Trophoblast cell (in vitro differentiated cells and primary cell): Measurements from ENCODE around the gene ARHGAP26.

Experiments used
- DNase-seq, 2 donors: peaks; one replicate each; pipeline ENCODE4 v3.0.0-alpha.2; 2016
- H2AFZ ChIP-seq: 2 replicates; pipeline ENCODE4 v1.6.1; 2013; ENCODE audit warnings: low read length, moderate library complexity, mild to moderate bottlenecking; ENCODE audit not compliant: insufficient read depth, poor library complexity
- H2AK5ac ChIP-seq: 2 replicates; pipeline ENCODE4 v1.6.1; 2013; ENCODE audit warnings: mild to moderate bottlenecking, low read length
- H2BK120ac ChIP-seq: 2 replicates; pipeline ENCODE4 v1.6.1; 2013; ENCODE audit warnings: low read length, mild to moderate bottlenecking, moderate library complexity; ENCODE audit not compliant: insufficient read depth, poor library complexity
- H2BK12ac ChIP-seq: 2 replicates; pipeline ENCODE4 v1.6.1; 2013; ENCODE audit warnings: mild to moderate bottlenecking, low read length, moderate library complexity
- H2BK5ac ChIP-seq: 2 replicates; pipeline ENCODE4 v1.6.1; 2013; ENCODE audit warnings: low read length, low read depth, moderate library complexity, mild to moderate bottlenecking; ENCODE audit not compliant: poor library complexity
- H3K14ac ChIP-seq: 2 replicates; pipeline ENCODE4 v1.6.1; 2013; ENCODE audit warnings: mild to moderate bottlenecking, low read length
- H3K18ac ChIP-seq: 2 replicates; pipeline ENCODE4 v1.6.1; 2013; ENCODE audit warnings: mild to moderate bottlenecking, low read length
- H3K23ac ChIP-seq: 2 replicates; pipeline ENCODE4 v1.6.1; 2013; ENCODE audit warnings: low read length
- H3K27ac ChIP-seq: 2 replicates; pipeline ENCODE4 v1.5.1; 2013; ENCODE audit warnings: low read depth, mild to moderate bottlenecking, inconsistent platforms, low read length, moderate library complexity
- H3K27me3 ChIP-seq: 2 replicates; pipeline ENCODE4 v1.6.1; 2013; ENCODE audit warnings: inconsistent platforms, mild to moderate bottlenecking, low read length, moderate library complexity; ENCODE audit not compliant: insufficient read depth
- H3K36me3 ChIP-seq, 2 experiments: 1 replicate in 1 of 2; 2 replicates in 1 of 2; pipeline ENCODE4 v1.6.1; 2013; ENCODE audit warnings: low read length in 2 of 2, mild to moderate bottlenecking in 2 of 2, moderate library complexity in 1 of 2; ENCODE audit not compliant: insufficient read depth in 2 of 2, control insufficient read depth in 1 of 2
- H3K4ac ChIP-seq: 2 replicates; pipeline ENCODE4 v1.6.1; 2013; ENCODE audit warnings: low read depth, mild to moderate bottlenecking, low read length, moderate library complexity
- H3K4me1 ChIP-seq, 2 experiments: 1 replicate in 1 of 2; 2 replicates in 1 of 2; pipeline ENCODE4 v1.6.1; 2013; ENCODE audit warnings: low read length in 2 of 2, mild to moderate bottlenecking in 2 of 2, moderate library complexity in 1 of 2; ENCODE audit not compliant: insufficient read depth in 2 of 2, control insufficient read depth in 1 of 2
- H3K4me2 ChIP-seq: 2 replicates; pipeline ENCODE4 v1.6.1; 2013; ENCODE audit warnings: inconsistent platforms, mild to moderate bottlenecking, low read length, moderate library complexity
- H3K4me3 ChIP-seq: 2 replicates; pipeline ENCODE4 v1.5.1; 2013; ENCODE audit warnings: mild to moderate bottlenecking, low read depth, low read length, inconsistent platforms
- H3K79me1 ChIP-seq: one replicate; pipeline ENCODE4 v1.6.1; 2013; ENCODE audit warnings: low read length
- H3K79me2 ChIP-seq: 2 replicates; pipeline ENCODE4 v1.6.1; 2013; ENCODE audit warnings: low read length, mild to moderate bottlenecking; ENCODE audit not compliant: control insufficient read depth, insufficient read depth, poor library complexity
- H3K9ac ChIP-seq: 2 replicates; pipeline ENCODE4 v1.6.1; 2013; ENCODE audit warnings: mild to moderate bottlenecking, low read length
- H3K9me3 ChIP-seq: 2 replicates; pipeline ENCODE4 v1.6.1; 2013; ENCODE audit warnings: low read depth, mild to moderate bottlenecking, control low read depth, inconsistent platforms, low read length; ENCODE audit not compliant: insufficient read depth
- H4K12ac ChIP-seq: 2 replicates; pipeline ENCODE4 v1.6.1; 2013; ENCODE audit warnings: low read depth, mild to moderate bottlenecking, low read length, moderate library complexity
- H4K8ac ChIP-seq: 2 replicates; pipeline ENCODE4 v1.6.1; 2013; ENCODE audit warnings: low read depth, mild to moderate bottlenecking, low read length, moderate library complexity
- H4K91ac ChIP-seq: one replicate; pipeline ENCODE4 v1.6.1; 2013; ENCODE audit warnings: low read depth, mild to moderate bottlenecking, low read length, moderate library complexity
- WGBS: extraction: QIAGEN DNeasy Blood & Tissue Kit; methylation state at CpG from one replicate; pipeline ENCODE4 v1.1.7; 2013; ENCODE audit warnings: missing lambda C conversion rate; ENCODE audit not compliant: insufficient read length, insufficient coverage; ENCODE audit errors: extremely low coverage; 5-methylcytosine and 5-hydroxymethylcytosine counted together

Gene ARHGAP26

GRCh38 chr5:143080982-143081381 is 310.8 kb downstream of the ARHGAP26 start:
- Histone ChIP-seq H2BK5ac (no peak overlapping the region), H4K12ac (no peak overlapping the region), H3K27me3 (no peaks in the 10 kb centered on the region), H3K4me3 (no peak overlapping the region), H3K9me3 (no peaks in the 10 kb centered on the region), H4K91ac (no peak overlapping the region), H3K79me2 (no peaks in the 10 kb centered on the region), H3K9ac (no peak overlapping the region), H3K4me2 (no peak overlapping the region), H2BK12ac (no peak overlapping the region), H3K4ac (no peak overlapping the region), H3K14ac (no peak overlapping the region), H3K4me1 (no peaks in the 10 kb centered on the region), H2BK120ac (no peak overlapping the region), H2AK5ac (no peak overlapping the region), H3K18ac (no peak overlapping the region), H2AFZ (no peak overlapping the region), H3K36me3 (no peaks in the 10 kb centered on the region), H4K8ac (no peak overlapping the region), H3K79me1 (no peaks in the 10 kb centered on the region), H3K23ac (no peak overlapping the region), H3K27ac (no peak overlapping the region)
- no CpG with 5 or more reads among the region's 1 CpG for WGBS
- no peak for DNase-seq

GRCh38 chr5:143083006-143083405 is 312.8 kb downstream of the ARHGAP26 start:
- Histone ChIP-seq H3K36me3 (no peaks in the 10 kb centered on the region), H3K4me1 (peaks cover 2 to 3% of the 10 kb centered on the region in 2 experiments), H3K9ac (no peak overlapping the region), H3K23ac (no peak overlapping the region), H3K9me3 (no peaks in the 10 kb centered on the region), H3K4me3 (no peak overlapping the region), H3K4ac (no peak overlapping the region), H2BK120ac (no peak overlapping the region), H3K14ac (no peak overlapping the region), H4K12ac (no peak overlapping the region), H2BK5ac (no peak overlapping the region), H4K91ac (no peak overlapping the region), H2AK5ac (no peak overlapping the region), H3K4me2 (no peak overlapping the region), H3K27me3 (no peaks in the 10 kb centered on the region), H3K27ac (no peak overlapping the region), H3K18ac (no peak overlapping the region), H2BK12ac (no peak overlapping the region), H2AFZ (no peak overlapping the region), H3K79me1 (no peaks in the 10 kb centered on the region), H3K79me2 (no peaks in the 10 kb centered on the region), H4K8ac (no peak overlapping the region)
- no peak for DNase-seq
- WGBS = no CpG with 5 or more reads among the region's 9 CpGs

- WGBS = no CpG with 5 or more reads among the region's 9 CpGs
- H3K4ac ChIP-seq = no peak overlapping the region
- no peak for DNase-seq
Measured at GRCh38 chr5:143084407-143084806, 314.2 kb downstream of the ARHGAP26 start.

DNA sequence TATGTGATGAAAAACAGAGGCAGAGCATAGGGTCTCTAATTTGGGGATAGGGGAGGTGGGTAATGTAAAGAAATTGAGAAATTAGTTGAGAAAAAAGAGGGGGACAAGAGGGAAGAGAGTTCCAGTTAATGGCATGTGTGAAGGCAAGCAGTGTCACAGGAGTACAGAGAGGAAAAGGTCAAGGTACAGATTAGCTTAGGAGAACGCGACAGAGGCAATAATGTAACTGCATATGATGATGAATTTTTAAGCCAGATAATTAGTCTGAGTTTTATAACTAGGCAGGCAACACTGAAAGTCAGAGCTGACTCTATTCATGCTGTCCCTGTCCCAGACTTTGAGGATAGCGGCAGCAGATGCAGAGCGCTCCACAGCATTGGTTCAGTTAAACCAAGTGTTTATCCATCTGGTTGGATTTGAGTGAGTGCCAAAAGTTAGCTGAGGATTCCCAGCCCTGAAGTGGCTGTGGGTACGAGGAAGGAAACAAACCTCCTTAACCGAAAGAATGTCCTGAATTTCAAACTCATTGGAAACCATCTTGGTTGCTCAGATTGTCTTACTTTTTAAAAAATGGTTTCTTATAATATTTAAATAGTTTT is 315.2 kb downstream of the ARHGAP26 start:
- Histone ChIP-seq H2AFZ (no peak overlapping the region), H3K27me3 (no peaks in the 10 kb centered on the region), H3K18ac (no peak overlapping the region), H2BK12ac (no peak overlapping the region), H3K4me1 (peaks cover 2 to 3% of the 10 kb centered on the region in 2 experiments), H4K12ac (no peak overlapping the region), H4K8ac (no peak overlapping the region), H3K79me2 (no peaks in the 10 kb centered on the region), H3K36me3 (no peaks in the 10 kb centered on the region), H2AK5ac (no peak overlapping the region), H4K91ac (no peak overlapping the region), H3K4me3 (no peak overlapping the region), H3K9me3 (no peaks in the 10 kb centered on the region), H3K4me2 (no peak overlapping the region), H3K23ac (no peak overlapping the region), H2BK5ac (no peak overlapping the region), H3K9ac (no peak overlapping the region), H2BK120ac (no peak overlapping the region), H3K4ac (no peak overlapping the region), H3K79me1 (no peaks in the 10 kb centered on the region), H3K27ac (no peak overlapping the region), H3K14ac (no peak overlapping the region)
- no peak for DNase-seq
- no CpG with 5 or more reads among the region's 6 CpGs for whole genome bisulfite sequencing

More at GRCh38 chr5:143084407-143084806, 314.2 kb downstream of the ARHGAP26 start:
- Histone ChIP-seq H3K4me3 (no peak overlapping the region), H2BK120ac (no peak overlapping the region), H2AFZ (no peak overlapping the region), H3K79me2 (no peaks in the 10 kb centered on the region), H2AK5ac (no peak overlapping the region), H3K4me2 (no peak overlapping the region), H4K8ac (no peak overlapping the region), H2BK5ac (no peak overlapping the region), H2BK12ac (no peak overlapping the region), H3K27ac (no peak overlapping the region), H4K12ac (no peak overlapping the region), H3K9ac (no peak overlapping the region), H3K79me1 (no peaks in the 10 kb centered on the region), H3K9me3 (no peaks in the 10 kb centered on the region), H3K36me3 (no peaks in the 10 kb centered on the region), H3K14ac (no peak overlapping the region), H4K91ac (no peak overlapping the region), H3K27me3 (no peaks in the 10 kb centered on the region), H3K4me1 (peaks cover 2 to 3% of the 10 kb centered on the region in 2 experiments), H3K23ac (no peak overlapping the region), H3K18ac (no peak overlapping the region)
